GM19468 (cell line): ENCODE data around the gene GIT2.
"Not testable (repeated sequence)": the region's sequence is repeated elsewhere in the genome, so short reads cannot be mapped to it uniquely, and the experiment has no call there.

Experiments
- ATAC-seq: cut with Tn5 transposase; IDR thresholded peaks from one replicate; pipeline ENCODE4 v1.9.1; 2021; ENCODE audit warnings: mild to moderate bottlenecking, moderate library complexity, moderate number of reproducible peaks; ENCODE audit not compliant: unreplicated experiment; ENCODE audit errors: extremely low read depth

The GIT2 gene

DNA sequence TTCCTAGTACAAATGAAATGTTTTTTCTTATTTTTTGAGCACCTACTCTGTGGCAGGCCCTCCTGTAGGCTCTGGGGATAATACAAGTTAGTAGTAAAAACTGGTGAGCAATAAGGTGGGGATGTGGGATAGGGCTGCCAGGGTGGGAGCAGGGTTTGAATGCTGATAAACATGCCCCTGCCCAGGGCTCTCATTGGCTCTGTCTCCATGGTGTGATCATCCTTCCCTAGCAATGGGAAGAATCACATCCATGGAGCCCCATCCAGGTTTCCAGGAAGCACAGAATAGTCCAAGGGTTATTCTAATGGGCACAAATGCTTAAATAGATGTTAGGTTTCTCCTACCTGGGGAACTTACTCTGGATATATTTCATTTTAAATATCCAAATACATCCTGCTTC lies 45.5 kb downstream of the GIT2 start:
- no peak for ATAC-seq

DNA sequence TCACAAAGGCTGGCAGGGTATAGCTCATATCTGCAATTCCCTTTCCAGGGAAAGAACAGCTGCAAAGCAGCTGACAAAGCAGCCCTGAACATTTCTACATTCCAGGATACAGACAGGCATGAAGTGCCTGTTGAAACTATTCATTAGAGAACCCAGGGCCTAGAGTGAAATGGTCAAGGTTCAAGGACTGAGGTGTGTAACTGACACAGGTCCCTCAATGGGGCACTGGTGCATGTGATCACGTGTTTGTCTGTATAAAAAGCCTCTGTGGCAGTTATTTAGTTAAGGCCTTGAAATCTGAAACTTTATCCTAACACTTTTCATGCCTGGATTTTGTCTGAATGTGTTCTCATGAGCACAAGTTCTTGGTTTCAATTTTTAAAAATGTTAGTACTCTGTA lies 47.1 kb downstream of the GIT2 start:
- no peak for ATAC-seq

DNA sequence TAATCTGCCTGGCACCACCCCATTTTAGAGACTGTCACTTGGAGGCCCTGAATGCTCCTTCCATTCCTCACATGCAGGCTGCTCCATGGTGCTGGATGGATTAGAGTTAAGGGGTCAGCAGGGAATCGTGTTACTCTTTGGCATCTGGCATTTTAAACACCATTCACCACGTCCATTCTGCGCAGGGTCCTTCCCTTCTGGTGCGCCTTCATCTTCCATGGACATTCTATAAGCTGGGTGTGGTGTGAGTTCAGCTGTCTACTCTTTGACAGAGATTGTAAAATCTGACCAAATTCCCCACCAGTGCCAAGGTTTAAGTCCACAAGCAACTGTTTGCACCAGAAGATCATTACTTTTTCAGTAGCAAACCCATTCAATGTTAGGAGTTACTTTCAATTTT lies 47.8 kb downstream of the GIT2 start:
- no peak for ATAC-seq

DNA sequence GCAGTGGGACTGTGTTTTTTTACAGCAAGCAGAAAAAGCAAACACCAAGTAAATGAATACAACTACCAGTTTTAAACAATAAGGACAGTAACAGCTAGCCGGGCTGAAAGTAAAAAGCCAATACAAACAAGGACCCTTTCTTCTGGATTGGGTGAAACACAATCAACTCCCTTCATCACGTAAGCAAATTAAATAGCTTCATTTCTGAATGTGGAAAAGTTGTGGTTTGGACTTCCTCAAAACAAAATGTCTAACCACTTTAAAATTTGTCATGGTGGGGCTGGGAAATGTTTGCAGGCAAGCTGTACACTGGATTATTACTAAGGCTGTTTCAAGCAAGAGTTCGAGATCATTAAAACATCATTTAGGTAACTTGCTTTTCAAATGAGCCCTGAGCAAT lies 48.6 kb downstream of the GIT2 start:
- no peak for ATAC-seq

DNA sequence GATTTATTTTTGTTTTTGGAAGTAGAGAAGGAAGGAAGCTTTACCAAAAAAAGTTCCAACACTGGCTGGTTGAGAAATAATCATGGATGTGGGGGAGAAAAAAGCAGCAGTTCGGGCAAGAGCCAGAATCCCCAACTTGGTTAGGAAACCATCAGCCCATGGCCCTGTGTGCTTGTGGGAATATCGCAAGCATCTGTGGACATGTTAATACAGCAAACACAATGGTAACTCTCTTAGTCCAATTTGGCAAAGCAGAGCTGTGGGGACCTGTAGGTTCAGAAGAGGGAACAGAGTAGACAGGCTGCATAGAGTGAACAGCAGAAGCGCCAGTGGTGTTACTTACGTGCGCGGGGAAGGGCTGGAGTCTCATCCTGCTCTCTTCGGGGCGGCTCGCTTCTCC lies 49.3 kb downstream of the GIT2 start:
- no peak for ATAC-seq

DNA sequence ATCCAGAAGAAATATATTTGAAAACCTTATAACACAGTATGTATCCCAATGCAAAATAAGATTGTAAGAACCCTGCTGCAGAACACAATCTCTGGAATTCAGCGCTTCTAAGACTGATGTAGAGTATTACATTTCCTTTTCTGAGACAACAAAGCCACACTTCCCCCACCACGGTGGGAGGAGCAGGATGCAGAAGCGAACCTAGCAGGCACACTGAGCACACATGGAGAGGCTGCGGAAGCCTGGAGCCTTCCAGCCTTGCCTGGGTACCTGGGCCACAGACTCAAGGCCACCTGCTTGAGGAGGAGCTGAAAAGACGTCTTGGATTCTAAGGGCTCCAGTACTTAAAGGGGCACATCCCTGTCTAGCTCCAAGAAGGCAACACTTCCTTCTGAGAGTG lies 49.7 kb downstream of the GIT2 start:
- ATAC-seq, result no peak

DNA sequence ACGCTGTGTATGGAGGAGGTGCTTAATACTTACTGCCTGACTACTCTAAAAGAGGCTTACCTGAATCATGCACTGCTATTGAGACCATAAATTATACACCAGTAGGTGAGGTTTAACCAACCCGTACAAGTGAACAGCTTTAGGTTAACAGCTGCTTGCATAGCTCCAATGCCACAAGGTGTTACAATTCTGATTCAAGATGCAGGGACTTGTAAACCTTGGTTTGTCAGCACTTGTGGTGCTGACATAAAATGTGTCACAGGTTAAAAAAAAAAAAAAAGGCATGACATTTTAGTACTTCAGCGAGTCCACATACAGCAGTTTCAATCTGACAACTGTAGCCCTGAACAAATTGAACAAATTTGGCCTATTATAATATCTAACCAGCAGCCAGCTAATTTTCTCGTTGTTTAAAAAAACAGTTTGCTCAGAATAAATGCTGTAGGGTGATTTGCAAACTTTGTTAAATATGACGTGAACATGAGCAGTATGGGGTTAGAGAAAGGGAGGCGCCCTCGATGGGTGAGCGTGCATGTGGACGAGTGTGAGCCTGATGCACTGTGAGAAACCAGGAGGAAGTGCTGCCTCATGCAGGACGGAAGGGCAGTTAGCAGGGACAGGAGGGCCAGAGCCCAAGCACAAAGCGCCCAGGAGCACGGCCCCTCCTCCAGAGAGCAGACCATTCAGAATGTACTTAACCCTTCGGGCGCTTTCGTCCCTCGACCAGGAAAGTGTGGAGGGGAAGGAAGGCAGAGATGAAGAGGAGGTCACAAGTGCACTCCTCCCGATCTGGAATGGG lies 51.4 kb downstream of the GIT2 start:
- no peak for ATAC-seq

DNA sequence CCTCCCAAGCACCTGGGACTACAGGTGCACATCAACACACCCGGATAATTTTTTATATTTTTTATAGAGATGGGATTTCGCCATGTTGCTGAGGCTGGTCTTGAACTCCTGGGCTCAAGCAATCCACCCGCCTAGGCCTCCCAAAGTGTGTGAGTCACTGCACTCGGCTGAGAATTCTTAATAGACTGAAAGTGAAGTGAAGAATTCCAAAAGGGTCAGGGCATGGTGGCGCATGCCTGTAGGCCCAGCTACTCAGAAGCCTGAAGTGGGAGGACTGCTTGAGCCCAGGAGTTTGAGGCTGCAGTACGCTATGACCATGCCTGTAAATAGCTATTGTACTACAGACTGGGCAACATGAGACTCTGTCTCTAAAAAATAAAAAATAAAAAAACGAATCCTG lies 52.4 kb downstream of the GIT2 start:
- ATAC-seq, result no peak

DNA sequence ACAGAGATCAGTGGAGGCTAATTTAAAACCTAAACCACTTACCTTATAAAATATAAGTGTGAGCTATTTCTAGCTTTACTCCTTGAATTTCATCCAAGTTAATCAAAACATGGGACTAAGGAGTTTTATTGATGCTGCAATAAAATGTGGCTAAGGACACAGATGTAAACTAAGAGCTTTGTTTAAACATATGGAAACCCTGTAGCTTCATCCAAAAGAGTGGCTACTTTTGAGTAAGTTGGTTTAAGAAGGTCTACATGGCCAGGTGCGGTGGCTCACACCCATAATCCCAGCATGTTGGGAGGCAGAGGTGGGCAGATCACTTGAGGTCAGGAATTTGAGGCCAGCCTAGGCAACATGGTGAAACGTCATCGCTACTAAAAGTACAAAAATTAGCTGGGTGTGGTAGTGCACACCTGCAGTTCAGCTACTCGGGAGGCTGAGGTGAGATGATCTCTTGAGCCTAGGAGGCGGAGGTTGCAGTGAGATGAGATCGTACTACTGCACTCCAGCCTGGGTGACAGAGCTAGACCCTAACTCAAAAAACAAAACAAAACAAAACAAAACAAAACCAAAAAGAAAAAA lies 55.7 kb downstream of the GIT2 start:
- no peak for ATAC-seq

DNA sequence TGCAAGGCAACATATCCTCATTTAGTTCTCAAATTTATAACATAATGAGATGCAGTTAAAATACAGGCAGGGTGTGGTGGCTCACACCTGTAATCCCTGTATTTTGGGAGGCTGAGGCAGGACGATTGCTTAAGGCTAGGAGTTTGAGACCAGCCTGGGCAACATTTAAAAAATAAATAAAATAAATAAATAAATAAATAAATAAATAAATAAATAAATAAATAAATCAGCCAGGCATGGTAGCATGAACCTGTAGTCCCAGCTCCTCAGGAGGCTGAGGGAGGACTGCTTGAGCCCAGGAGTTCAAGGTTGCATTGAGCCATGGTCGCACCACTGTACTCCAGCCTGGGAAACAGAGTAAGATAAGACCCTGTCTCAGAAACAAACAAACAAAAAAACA lies 56.7 kb downstream of the GIT2 start:
- no peak for ATAC-seq

DNA sequence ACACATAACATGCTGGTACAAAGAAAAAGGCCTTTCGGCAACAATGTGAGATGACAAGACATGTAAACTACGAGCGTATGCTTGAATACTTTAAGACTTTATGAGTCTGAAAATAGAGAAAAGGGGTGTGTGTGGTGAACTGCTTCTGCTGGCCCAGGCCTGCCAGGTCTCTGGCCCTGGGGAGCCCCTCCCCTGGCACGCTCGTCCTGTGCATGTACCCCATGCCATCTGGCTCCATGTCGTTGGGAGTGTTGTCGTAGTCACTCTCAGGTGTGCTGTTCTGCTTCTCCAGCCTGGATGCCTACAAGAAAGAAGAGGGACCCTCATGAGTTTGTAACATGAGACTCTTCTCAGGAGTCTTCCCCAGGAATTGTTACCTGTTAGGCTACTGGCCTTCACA lies 57.2 kb downstream of the GIT2 start:
- no peak for ATAC-seq

DNA sequence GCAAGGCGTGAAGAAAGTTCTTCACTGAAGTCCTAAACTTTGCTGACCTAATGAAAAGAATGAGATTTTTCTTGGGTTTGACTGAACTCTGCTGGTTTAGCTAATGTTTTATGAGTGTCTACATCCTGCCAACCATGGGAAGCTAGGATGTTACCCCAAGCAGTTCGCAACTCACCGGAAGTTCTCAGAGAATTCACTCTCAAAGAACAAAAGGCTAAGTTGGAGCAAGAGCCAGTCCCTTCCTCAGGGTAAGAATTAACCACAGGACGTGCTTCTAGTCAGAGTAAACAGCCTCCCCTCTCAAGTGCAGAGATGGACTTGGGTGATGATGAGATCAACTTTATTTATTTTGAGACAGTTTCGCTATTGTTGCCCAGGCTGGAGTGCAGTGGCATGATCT lies 58.8 kb downstream of the GIT2 start:
- no peak for ATAC-seq

DNA sequence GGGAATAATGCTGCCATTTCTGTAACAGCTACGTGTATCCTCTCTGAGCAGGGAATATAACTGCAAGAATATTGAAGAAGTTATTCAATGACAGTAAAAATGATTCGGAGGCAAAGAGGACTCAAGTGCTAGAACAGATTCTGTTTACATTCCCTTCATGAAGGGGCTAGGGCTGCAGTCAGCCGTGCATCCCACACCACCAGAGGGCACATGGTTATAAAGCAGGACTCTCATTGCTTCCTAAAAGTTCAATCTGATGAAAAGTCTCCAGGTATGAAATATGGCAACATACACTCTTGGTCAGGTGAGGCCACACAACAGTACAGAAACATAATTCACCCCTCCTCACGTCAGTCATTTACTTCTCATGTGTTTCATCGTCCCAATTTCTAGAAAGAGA lies 62.1 kb downstream of the GIT2 start:
- no peak for ATAC-seq

DNA sequence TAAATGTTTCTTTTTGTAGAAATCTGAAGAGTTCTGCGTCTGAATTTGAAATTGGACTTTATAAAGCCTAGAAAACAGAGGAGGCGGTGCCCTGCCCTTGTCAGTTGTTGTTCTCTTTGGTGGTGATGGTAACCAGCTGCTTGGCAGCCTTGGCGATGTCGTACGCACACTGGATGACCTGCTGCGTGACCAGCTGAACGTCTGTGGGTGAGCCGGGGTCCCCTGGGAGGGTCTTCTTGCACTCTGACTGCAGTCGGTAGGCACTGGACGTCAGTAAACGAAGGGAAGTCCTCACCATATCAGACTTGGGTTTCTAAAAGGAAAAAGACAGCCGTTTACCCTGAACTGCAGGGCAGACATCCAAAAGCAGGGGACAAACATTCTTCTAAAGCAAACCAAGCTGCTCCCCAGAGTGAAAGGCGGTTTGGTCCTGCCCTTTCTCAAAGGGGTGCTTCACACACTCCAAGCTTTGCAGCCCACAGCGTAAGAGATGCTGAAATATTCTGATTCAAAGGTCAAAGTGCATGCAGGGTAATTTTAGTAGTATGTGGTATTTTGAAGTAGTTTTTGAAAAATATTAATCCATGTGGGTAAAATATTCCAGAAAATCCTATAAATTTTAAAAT lies 63.2 kb downstream of the GIT2 start:
- no peak for ATAC-seq

DNA sequence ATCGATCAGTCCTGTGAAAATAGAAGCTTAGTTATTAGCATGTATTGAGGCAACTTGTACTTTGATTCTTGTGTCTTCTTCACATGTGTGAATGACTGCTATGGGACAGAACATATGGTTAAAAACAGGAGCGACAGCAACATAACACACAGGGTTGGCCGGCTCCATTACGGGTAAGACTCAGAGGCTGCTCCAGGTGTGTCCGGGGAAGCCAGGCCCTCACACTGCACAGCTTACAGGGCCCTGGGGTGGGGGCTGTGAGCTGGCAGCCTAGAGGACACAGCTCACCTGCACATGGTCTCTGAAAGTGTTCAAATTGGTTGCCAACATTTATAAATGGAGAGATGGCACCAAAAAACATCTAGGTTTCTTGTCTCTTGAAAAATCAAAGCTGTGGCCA lies 65.0 kb downstream of the GIT2 start:
- ATAC-seq, result no peak

DNA sequence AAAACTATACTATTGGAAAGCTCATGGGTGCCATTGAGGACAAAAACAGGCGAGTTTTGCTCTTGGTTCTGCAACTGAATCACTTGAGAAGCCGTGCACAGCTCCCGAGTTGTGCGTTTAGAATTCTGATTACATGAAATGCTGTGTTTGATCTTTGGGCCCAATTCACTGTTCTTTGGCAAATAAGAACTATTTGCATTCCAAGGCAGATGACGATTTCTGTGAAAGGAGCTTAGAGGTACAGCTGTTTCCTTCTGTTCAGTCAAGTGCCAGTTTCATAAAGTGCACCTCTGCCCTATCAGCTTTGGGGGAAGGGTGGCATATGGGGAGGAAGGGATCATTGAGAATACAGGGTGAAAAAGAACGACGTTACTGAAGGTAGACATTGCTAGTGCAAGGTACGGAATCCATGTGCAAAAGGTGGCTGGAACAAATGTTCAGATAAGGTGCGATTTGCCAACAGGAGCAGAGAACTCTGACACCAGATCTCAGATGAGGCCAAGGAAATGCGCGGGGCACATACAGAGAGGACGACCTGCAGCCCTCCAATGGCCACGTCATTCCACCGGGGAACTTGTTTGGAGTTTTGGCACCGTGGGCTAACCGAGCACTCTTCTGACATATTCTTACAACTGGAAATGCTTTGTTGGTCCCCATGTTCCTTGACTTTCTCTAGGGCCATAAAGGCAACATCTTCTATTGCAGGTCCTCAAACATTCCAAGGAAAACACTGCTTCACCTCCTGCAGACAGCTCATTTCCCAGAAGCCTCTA lies 66.0 kb downstream of the GIT2 start:
- ATAC-seq, result no peak

DNA sequence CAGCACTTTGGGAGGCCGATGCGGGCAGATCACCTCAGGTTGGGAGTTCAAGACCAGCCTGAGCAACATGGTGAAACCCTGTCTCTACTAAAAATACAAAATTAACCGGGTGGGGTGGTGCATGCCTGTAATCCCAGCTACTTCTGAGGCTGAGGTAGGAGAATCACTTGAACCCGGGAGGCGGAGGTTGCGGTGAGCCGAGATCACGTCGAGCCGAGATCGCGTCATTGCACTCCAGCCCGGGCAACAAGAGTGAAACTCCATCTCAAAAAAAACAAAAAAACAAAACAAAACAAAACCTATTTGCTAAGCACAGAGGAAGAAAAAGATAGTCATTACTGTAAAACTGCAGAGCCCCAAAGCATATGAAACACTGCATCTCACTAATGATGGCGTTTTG lies 66.8 kb downstream of the GIT2 start:
- ATAC-seq, result not testable (repeated sequence)

DNA sequence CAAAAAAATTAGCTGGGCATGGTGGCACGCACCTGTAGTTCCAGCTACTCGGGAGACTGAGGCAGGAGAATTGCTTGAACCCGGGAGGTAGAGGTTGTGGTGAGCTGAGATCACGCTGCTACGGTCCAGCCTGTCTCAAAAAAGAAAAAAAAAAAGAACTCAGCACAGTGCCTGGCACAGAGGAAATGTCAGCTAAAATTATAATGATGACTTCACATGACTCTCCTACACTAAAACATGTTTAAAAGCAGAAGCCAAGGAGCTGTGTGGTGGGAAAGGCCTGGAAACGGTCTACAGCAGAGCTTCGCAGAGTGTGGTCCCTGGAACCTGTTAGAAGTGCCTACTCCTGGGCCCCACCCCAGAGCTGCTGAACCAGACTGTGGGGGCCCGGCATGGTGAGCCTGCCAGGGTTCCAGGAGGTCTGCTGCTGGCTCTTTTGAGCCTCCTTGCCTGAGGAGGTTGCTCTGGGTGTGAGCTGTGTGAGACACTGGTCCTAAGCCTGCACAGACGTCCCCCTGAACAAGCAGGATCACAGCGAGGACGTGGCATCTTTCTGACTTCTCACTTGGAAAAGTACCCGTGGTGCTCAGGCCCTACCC lies 68.0 kb downstream of the GIT2 start:
- no peak for ATAC-seq

DNA sequence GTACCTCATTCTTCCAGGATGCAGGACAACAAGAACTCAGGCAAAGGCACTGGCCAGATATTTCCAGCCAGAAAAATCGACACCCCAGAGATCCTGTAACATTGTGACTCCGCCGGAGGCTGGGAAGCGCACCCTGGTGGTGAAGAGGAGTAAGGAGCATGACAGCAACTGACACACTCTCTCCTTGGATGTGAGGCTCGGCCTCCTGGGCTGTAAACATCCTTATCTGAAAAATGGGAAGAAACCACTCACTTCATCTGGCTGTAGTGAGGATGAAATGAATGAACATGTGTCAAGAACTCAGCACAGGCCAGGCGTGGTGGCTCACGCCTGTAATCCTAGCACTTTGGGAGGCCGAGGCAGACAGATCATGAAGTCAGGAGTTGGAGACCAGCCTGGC lies 68.5 kb downstream of the GIT2 start:
- no peak for ATAC-seq

DNA sequence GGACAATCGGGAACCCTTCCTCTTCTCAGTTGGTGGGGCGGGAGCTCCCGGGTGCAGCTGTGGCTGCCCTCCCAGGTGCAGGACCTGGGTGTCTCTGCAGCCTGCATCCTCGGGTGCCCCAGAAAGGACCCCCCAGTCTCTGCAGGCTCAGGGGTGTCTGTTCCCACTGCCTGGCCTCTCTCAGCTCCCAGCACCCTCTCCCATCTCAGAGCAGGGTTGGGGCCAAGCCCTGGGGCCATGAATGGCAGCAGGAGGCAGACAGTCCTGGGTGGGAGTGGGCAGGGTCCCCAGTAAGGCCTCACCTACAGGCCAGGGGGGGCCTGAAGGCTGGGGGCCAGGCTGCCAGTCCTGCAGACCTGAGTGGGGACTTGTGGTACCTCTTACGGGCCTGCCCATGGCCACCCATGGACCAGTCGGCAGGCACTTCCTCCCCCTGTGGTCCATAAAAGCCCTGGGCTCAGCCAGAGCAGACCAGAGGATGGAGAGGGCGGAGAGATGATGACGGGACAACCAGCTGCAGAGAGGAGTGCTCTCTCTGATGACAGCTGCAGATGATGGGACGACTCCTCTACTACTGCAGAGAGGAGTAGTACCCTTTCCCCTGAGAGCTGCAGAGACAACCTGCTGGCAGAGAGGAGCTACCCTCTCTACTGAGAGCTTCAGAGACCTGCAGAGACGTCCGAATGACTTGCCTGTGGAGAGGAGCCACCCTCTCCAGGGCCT lies 69.5 kb downstream of the GIT2 start:
- ATAC-seq, result no peak
